UCSD-AML1 (cell line): Measurements from ENCODE around the gene RBMS2.
A peak's percentile ranks its signal among the peaks of the same experiment; 100 is the strongest.
"Not testable (repeated sequence)": the region's sequence is repeated elsewhere in the genome, so short reads cannot be mapped to it uniquely, and the experiment has no call there.

Experiments used
- DNase-seq: peaks from one replicate; lab custom pipeline; 2025; ENCODE audit not compliant: unreplicated experiment; lab: John Stamatoyannopoulos, UW

Gene RBMS2

GRCh38 chr12:56521590-56522371 lies at the start of gene RBMS2:
TSS of gene RBMS2 (plus strand) at chr12:56521820. CDS start at chr12:56522024, 204 bp downstream.
- peak; percentile 46 for DNase-seq

GRCh38 chr12:56474389-56474788 lies 47.2 kb upstream of the RBMS2 start:
- no peak for DNase-seq

GRCh38 chr12:56476143-56476542 lies 45.5 kb upstream of the RBMS2 start:
- no peak for DNase-seq

GRCh38 chr12:56476972-56477432 lies 44.6 kb upstream of the RBMS2 start:
- DNase-seq: no peak

- DNase-seq: no peak
These were observed 43.9 kb upstream of the RBMS2 start for GRCh38 chr12:56477521-56478225.

- no peak for DNase-seq
These were observed 42.0 kb upstream of the RBMS2 start for GRCh38 chr12:56479625-56480024.

GRCh38 chr12:56484566-56484965 lies 37.1 kb upstream of the RBMS2 start:
- DNase-seq: no peak

- no peak for DNase-seq
These were observed 34.9 kb upstream of the RBMS2 start for GRCh38 chr12:56486694-56487093.

GRCh38 chr12:56487448-56488040 lies 34.1 kb upstream of the RBMS2 start:
- DNase-seq: no peak

GRCh38 chr12:56488041-56488955 lies 33.3 kb upstream of the RBMS2 start, which contains the start of gene GLS2:
TSS of gene GLS2 (minus strand) at chr12:56488161. CDS start at chr12:56488118, 43 bp downstream.
- DNase-seq: no peak

- no peak for DNase-seq
These were observed 31.3 kb upstream of the RBMS2 start for GRCh38 chr12:56490360-56490759.

GRCh38 chr12:56493409-56494105 lies 28.1 kb upstream of the RBMS2 start:
- DNase-seq: not testable (repeated sequence)

- not testable (repeated sequence) for DNase-seq
These were observed 27.6 kb upstream of the RBMS2 start for GRCh38 chr12:56494106-56494415.

GRCh38 chr12:56494481-56494880 lies 27.1 kb upstream of the RBMS2 start:
- not testable (repeated sequence) for DNase-seq

- peak; percentile 33 for DNase-seq
These were observed 24.9 kb upstream of the RBMS2 start for GRCh38 chr12:56496704-56497103.

GRCh38 chr12:56498126-56498902 lies 23.3 kb upstream of the RBMS2 start:
- DNase-seq: not testable (repeated sequence)

GRCh38 chr12:56499452-56499851 lies 22.2 kb upstream of the RBMS2 start:
- not testable (repeated sequence) for DNase-seq

GRCh38 chr12:56499879-56500278 lies 21.7 kb upstream of the RBMS2 start:
- not testable (repeated sequence) for DNase-seq

GRCh38 chr12:56510786-56511185 lies 10.8 kb upstream of the RBMS2 start:
- DNase-seq: no peak

GRCh38 chr12:56514014-56514318 lies 7.7 kb upstream of the RBMS2 start:
- not testable (repeated sequence) for DNase-seq
